Left forelimb (tissue), 1 donor: ENCODE measurements around the gene UPF1.

Experiments
- DNase-seq: peaks from one replicate; pipeline ENCODE4 v3.0.0-alpha.2; 2018; ENCODE audit warnings: low spot score

The UPF1 gene

DNA sequence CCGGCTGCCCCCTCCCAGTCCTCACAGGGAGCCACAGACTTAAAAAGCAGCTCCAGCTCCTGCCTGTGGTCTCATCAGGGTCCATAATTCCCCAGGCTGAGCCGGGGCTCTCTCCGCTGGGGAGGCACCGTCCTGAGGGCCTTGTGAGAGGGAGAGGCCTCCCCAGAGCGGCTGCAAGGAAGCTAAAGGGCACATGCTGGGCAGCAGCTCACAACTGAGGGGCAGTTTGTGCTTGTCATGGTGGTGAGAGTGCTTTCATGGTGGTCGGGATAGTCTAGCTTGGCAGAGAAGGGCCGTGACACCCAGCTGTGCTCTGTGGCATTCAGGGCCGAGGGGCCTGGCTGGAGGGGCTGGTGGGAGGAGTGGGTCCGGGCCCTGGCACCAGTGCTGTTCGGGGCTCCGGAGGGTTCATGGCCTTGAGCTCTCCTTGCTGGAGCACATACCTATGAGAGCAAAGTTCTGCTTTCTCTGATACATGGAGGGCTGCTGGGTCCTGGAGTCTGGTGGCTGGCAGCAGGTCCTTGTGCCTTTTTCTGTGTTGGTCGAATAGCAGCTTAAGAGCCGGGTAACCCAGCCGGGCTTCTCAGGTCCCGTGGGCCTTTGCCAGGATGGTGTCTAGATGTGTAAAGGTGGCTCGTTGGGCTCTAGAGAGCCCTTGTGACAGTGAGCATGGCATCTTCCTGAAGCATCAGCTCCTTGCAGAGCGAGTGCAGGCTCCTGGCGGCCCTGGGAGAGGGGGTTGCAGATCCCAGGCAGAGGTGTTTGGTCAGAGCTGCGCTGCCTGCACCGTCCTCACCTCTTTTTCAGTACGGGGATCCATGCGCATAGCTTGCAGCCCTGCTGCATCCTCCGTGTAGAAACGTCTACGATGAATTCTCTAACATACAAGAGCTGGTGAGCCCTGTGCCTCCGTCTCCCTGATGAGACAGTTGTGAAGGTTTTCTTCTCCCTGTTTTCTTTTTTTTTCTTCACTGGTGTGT lies 8.8 kb downstream of the UPF1 start:
- no peak for DNase-seq

DNA sequence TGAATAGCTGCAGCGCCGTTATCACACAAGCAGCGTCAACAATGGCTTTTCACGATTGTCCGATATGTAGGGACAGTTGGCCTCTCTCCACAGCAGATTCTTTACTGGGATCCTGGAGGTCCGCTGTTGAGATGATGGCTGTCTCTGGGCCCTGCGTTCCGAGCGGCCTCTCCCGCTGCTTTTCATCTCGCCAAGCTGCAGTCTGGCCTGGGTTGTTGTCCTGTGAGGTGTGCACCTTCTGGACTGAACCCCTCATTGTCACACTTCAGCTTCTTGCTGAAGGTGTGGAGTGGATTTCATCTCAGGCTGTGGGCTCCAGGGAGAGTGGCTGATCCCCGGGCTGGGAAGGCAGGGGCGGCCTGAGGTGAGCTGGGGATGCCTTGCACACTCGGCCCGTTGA lies 9.6 kb downstream of the UPF1 start:
- DNase-seq = no peak

DNA sequence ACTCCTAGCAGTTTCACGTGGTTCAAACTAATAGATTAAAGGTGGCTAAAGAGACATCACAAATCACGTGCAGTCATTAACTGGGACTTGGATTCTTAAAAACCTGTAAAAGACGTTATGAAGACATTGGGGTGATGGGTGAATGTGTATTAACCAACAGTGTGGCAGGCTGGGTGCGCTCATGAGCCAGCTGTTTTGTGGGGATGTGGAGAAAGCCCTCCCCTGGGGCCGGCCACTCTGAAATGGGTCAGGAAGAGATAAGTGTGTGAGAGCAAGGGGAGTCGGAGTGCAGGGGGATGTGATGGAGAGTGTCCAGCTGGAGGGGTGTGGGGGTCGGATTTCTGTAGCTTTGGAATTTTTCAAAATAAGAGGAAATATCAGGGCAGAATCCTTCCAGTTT lies 10.4 kb downstream of the UPF1 start:
- DNase-seq = no peak

DNA sequence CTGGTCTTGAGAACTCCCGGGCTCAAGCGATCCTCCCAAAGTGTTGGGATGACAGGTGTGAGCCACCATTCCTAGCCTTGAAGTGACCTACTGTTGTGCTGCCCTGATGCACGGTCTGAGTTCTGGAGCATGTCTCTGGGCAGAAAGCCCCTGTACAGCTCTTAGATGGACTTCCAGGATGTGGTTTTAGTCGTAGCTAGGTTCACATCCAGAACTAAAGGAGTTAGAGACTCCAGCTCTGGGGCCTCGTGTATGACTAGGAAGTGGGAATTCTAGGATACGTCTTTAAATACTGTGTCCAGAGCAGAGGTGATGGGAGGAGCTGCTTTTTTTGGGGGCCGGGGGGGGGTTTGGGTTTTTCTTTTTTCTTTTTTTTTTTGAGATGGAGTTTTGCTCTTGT lies 12.2 kb downstream of the UPF1 start:
- no peak for DNase-seq

DNA sequence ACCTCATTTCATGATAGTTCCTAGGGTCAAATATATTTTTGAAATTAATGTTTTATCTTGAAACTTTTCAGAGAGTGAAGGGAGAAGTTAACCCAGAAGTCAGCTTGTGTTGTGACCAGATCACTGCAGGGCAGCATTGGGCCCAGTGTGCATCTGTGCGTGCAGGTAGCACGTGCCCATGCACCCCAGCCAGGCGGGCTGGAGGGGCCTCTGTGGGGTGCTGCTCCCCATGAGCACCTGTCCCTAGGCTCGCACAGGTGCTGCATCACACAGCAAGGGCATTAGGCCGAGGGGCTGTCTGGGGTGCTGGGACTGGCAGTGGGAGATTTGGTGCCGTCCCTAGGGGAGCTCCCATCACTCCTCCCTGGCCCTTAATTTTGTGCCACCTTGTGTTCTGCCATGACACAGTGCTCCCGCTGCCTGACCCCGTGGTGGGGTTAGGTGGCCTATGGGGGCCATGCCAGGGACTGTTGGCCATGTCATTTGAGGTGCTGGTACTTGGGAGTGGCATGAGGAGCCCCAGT lies 13.1 kb downstream of the UPF1 start:
- no peak for DNase-seq

DNA sequence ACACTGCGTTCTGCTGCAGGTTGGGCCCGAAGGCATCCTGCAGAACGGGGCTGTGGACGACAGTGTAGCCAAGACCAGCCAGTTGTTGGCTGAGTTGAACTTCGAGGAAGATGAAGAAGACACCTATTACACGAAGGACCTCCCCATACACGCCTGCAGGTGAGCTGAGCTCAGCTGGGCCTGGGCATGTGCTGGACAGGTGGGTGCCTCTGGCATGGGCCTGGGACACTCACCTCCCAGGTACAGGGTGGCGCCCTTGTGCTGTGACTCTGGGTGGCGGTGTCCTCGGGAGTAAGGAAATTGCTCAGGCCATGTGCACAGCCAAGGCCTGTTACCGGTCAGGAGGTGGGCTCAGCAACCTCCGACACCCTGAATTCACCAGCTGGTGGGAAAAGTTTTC lies 14.2 kb downstream of the UPF1 start:
- DNase-seq = no peak

DNA sequence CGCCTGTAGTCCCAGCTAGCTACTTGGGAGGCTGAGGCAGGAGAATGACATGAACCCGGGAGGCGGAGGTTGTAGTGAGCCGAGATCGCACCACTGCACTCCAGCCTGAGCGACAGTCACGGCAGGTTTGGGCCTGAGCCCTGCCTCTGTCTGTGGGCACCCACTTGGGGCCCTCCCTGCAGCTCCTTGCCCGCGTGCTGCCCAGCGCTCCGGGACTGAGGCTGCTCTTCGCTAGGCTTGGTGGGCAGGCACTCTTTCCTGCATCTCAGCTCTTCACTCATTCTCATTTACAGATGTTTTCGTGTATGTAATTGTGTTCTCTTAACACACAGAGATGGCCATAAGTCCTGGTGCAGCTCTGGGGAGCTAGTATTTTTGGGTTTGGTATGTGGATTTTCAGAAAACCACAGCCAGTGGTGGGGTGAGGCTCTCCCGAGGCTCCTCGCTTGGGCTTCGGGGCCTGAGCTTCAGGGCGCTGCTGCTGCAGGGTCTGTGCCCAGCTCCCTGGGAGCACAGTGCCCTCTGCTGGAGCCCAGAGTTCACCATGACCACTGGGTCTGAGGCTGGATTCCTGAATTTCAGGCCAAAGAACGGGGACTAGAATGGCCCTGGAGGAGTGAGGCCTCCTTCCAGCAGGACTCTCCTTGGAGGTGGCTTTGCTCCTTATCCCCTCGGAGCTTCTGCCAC lies 15.2 kb downstream of the UPF1 start:
- DNase-seq = no peak

DNA sequence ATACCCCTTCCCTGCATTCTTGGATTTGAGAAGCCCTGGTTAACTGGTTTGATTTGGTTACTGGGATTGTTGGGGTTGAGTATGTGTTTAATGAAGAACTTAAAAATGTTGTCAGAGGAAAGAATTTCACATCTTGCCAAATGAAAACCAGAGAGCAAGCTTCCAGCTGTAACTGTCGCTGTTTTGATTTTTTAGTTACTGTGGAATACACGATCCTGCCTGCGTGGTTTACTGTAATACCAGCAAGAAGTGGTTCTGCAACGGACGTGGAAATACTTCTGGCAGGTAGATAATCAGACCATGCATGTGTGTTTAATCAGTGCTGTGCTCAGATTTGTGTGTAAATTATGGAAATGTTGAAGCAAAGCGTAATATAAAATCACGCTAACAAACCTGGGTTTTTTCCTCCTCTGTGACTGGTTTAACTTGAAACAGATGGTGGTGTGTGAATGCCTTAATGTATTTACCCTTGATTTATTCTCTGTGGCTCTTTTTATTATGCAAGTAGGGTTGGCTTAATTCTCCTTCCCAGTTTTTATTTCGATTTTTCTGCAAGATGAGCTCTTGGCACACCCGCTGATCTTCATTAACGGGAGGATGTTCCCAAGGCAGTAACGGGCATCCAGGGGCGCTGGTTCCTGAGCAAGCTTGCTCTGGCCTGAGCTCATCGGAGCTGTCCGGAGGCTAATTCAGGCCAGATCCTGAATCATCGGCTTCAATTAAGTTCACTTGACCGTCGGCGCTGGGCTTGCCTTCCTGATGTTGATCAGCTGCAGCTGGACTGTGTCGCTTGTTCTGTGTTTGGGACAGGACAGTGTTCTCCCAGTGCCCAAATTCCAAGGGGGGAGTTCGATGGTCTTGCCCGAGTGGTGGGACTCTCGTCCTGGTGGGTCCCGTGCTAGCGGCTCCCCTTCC lies 16.0 kb downstream of the UPF1 start:
- no peak for DNase-seq

DNA sequence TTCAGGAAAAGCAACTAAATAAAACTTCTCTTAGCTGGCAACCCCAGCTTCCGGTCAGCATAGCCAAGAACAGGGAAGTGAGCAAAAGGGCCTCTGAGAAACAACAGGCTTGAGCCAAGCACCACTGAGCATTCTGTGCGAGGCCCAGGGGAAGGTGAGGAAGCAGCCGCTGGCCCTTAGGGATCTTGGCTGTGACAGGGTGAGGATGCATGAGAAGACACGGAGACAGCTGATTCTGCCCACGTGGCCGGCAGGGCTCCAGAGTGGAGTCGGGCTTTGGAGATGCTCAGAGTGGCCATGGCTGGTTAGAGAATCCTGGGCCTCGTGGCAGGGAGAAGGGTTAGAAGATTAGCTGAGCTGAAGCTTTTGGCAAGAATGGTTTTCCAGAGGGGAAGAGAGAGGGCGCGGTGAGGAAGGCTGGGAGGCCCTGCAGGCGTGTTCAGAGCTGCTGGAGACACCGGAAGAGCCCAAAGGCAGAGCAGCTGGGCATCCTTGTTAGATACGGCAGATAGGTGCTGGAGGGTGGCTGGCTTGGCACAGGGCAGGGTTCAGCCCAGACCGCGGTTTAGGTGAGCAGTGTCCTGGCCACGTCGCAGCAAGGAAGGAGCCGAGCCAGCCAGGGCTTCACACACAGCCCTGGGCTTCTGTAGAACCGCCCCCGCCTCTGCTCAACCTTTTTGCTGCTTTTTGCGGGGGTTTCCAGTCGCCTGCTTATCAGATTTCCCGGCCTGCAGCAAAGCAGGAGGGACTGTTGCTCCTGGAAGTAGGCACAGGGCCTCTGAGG lies 17.3 kb downstream of the UPF1 start:
- DNase-seq = no peak

DNA sequence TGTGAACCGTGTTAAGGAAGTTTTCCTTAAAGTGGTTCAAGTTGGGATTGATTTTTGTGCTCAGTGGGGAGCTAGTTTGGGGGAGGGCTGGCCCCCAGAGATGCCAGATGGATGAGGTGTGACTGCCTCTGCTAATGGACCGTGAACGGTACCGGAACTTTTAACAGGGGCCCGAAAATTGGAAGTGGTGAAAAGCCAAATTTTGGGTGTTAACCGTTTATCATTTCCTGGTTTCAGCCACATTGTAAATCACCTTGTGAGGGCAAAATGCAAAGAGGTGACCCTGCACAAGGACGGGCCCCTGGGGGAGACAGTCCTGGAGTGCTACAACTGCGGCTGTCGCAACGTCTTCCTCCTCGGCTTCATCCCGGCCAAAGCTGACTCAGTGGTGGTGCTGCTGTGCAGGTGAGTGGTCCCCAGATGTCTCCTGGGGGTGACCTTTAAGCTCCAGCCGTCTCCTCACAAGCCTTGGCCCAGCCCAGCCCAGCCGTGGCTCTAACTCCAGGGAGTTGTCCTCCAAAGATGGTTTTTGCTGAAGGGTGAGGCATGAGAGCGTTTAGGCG lies 18.2 kb downstream of the UPF1 start:
- DNase-seq = no peak

DNA sequence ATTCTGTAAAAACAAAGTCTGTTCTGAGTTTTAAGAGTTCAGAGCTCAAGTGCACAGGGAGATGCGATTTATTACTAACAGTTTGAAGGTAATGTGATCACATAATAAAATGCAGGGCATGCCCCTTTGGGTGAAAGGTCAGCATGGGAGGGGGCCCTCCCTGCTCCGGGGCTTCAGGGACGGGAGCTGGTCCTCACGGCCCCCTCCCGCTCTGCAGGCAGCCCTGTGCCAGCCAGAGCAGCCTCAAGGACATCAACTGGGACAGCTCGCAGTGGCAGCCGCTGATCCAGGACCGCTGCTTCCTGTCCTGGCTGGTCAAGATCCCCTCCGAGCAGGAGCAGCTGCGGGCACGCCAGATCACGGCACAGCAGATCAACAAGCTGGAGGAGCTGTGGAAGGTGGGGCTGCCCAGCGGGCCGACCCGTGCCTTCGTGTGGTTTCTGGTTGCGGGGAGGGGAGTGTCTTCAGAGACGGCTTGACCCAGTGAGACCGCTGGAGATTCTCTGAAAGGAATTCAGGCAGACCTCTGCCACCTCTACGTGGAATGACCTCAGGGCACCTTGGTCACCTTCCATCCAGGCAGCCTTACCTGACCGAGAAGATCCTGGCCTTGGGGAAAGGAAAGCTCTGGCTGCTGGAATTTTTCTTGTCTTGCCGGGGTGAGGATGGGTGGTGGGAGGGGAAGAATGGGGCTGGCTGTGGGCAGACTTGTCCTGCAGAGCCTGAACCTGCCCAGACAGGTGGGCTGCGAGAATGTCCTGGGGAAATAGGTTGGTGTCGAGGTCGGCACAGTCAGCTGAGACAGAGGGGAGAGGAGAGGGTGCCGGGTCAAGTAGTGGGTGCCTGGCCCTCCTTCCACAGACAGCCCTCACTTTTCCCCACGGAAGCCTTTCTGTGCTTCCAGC lies 19.0 kb downstream of the UPF1 start:
- no peak for DNase-seq

DNA sequence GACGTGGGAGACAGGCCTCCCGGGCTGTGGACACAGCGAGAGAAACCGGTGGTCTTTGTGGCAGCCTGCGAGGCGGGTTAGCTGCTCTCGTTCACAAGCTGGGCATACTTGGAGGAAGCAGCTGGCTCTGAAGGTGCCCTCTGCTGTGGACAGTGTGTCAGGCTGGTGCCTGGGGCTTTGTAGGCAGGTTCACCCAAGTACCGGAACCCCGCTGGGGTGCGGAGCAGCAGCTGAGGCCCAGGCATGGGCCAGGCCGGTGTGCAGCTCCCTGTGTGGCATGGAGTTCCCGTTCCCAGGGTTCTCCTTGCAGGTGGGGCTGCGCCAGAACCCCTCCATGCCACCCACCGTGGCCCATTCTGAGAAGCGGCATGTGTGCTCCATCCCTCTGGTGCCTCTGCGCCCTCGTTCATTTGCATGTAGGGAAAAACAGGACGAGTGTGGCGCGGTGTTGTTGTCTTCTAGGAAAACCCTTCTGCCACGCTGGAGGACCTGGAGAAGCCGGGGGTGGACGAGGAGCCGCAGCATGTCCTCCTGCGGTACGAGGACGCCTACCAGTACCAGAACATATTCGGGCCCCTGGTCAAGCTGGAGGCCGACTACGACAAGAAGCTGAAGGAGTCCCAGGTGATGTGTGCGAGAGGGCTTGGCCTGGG lies 20.0 kb downstream of the UPF1 start:
- no peak for DNase-seq

DNA sequence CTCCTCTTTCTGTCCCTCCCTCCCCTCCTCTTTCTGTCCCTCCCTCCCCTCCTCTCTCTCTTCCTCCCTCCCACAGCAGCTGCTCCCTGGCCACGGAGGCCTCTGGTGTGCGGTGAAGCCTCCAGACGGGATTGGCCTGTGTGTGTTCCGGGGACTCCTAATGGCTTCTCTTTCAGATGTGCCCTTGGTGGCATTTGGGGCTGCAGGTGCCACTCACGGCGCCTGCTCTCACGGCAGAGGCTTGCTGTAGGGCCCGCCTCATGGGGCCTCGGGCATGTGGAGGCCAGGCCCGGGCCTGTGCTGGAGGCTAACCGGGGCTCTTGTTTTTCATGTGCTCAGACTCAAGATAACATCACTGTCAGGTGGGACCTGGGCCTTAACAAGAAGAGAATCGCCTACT lies 20.9 kb downstream of the UPF1 start:
- no peak for DNase-seq

DNA sequence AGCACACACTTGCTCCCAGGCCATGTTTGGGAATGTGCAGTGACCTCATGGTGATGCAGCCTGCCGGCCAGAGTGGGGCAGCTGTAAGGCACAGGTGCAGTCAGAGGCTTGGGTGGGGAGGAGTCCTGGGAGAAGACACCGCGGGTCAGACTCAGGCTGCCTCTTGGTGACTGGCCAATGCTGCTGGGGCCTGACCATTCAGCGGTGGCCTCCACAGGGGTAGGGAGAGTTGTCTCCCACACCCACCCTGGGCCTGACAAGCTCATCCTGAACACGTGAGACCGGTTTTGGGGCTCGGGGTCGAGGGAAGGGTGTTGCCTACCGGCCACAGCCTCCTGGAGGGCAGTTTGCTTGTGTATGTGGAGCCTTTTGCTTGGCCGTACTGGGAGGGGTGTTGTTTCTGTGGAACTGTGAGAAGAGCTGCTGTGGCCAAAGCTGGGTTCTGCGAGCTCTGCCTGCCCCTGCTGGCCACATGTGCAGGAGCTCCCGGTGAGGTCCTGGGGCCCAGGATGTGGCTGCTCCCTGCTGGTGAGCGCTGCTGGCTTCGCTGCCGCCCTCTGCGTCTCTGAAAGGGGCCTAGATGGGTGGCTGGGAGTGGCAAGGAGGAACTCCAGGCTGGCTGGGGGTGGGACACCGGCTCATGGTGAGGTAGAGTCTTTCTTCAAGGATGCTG lies 22.1 kb downstream of the UPF1 start:
- no peak for DNase-seq

DNA sequence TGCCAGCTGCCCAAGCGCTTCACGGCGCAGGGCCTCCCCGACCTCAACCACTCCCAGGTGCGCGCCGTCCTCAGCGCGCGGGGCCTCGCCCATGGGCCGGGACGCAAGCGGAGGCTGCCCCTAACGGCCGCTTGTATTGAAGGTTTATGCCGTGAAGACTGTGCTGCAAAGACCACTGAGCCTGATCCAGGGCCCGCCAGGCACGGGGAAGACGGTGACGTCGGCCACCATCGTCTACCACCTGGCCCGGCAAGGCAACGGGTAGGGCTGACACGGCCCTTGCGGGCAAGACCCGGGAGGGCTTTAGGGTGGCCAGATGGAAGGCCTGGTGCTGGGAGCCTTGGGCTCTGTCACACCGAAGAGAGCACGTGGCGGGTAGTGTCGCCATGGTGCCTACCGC lies 23.2 kb downstream of the UPF1 start:
- no peak for DNase-seq

DNA sequence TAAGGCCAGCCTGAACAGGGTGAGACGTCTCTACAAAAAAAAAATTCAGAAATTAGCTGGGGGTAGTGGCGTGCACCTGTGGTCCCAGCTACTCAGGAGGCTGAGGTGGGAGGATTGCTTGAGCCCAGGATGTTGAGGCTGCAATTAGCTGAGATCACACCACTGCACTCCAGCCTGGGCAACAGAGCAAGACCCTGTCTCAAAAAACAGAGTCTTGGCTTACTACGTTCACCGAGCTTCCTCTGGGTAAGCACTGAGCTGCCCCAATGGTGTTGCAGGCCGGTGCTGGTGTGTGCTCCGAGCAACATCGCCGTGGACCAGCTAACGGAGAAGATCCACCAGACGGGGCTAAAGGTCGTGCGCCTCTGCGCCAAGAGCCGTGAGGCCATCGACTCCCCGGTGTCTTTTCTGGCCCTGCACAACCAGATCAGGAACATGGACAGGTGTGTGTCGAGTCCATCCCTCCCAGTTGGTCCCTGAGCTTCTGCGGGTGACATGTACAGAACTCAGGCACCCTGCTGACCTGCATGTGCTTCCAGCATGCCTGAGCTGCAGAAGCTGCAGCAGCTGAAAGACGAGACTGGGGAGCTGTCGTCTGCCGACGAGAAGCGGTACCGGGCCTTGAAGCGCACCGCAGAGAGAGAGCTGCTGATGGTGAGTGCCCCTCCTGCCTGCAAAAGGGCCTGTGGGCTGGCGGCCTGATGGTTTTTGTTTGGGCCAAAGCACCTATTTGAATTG lies 24.1 kb downstream of the UPF1 start:
- no peak for DNase-seq

DNA sequence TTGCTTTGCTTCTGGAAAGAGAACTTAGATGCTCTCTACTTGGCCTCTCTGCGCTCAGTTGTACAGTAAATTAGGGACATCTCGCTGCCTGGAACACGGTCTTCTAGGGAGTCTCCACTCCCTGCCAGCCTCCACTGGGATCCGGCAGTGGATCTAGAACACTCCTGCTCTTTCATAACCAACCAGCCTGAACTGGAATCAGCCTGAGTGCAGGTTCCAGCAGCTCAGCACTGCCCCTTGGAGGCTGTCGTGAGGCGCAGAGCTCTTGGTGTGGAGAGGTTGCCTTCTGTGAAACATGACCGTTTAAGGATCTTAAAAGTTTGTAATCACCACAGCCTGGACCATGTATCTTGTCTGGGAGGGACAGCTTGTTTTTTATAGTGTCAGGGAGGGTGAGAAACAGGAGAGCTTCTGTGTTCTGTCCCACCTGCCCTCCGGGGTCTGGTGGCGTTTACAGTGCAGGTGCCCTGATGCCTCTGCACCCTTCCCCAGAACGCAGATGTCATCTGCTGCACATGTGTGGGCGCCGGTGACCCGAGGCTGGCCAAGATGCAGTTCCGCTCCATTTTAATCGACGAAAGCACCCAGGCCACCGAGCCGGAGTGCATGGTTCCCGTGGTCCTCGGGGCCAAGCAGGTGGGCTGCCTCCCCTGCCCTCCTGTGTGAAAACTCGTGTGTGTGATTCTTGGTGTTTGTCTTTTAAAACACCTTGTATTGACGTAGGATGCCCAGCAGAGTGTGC lies 24.8 kb downstream of the UPF1 start:
- DNase-seq = no peak
